Thyroid gland (tissue), 4 donors: ENCODE data around the gene SCN1A.

Experiments
- CTCF ChIP-seq, 6 experiments: fragments of 200-600 bp in 3 of 6; fragments of 450-650 bp in 3 of 6; sonication (generic) in 3 of 6; IDR thresholded peaks; one replicate each; pipeline ENCODE4 v1.5.1; 2016 to 2019; ENCODE audit warnings: antibody characterized with exemption in 6 of 6, mild to moderate bottlenecking in 2 of 6, inconsistent platforms in 1 of 6, moderate library complexity in 1 of 6
- POLR2A ChIP-seq, 2 donors: fragments of 450-650 bp; IDR thresholded peaks; one replicate each; pipeline ENCODE4 v1.6.1; 2017; ENCODE audit warnings: antibody characterized with exemption in 2 of 2, mild to moderate bottlenecking in 2 of 2, moderate library complexity in 1 of 2

GRCh38 chr2:165990846-165991245 is 137.0 kb downstream of the SCN1A start:
- TF ChIP-seq CTCF (IDR thresholded peaks at IDR 0.05), result no peak
- no peak for TF ChIP-seq POLR2A (IDR thresholded peaks at IDR 0.05)
